GM12878 (cell line): ENCODE data around the gene PCED1B. TPM values are rescaled to one million over a fixed set of nuclear protein-coding genes. Genes with fewer than 3 reads are reported as not detected.

Experiments
- ATAC-seq: fragments of 200-7000 bp; cut with Tn5 transposase; 3 replicates; pipeline ENCODE4 v1.9.1; 2020; ENCODE audit warnings: mild to moderate bottlenecking, moderate library complexity
- BruUV-seq: library from RNA; stranded (reverse); fragments of 400-500 nt; replicated peaks from 2 replicates; lab custom pipeline; 2021; lab: Mats Ljungman, UMichigan
- CTCF ChIA-PET: fragments of 300-600 bp; sonication (Branson Sonifier 250); formaldehyde crosslinking; extraction: SDS; loops from one replicate; lab custom pipeline; 2021; ENCODE audit warnings: inconsistent platforms; lab: Yijun Ruan, JAX
- POLR2A ChIA-PET: fragments of 350-600 bp; formaldehyde crosslinking; extraction: SDS; loops from one replicate; lab custom pipeline; 2021; ENCODE audit warnings: inconsistent platforms; lab: Charles Lee
- RAD21 ChIA-PET: fragments of 300-600 bp; sonication (Branson Sonifier 250); formaldehyde crosslinking; loops from one replicate; lab custom pipeline; 2023; ENCODE audit warnings: antibody characterized with exemption; ENCODE audit not compliant: unreplicated experiment; lab: Charles Lee
- SMC1A ChIA-PET: fragments of 300-600 bp; sonication (Branson Sonifier 250); formaldehyde crosslinking; loops from one replicate; lab custom pipeline; 2023; ENCODE audit not compliant: unreplicated experiment, uncharacterized antibody; lab: Charles Lee
- DNase-seq: peaks from one replicate; pipeline ENCODE4 v3.0.0-alpha.2; 2011; ENCODE audit warnings: low read depth, low spot score
- FAIRE-seq: peaks from 3 replicates; lab custom pipeline; 2011; peaks lifted over from hg19 to GRCh38; lab: Jason Lieb, UNC
- H2AFZ ChIP-seq: 2 replicates; pipeline ENCODE4 v1.6.0; 2011; ENCODE audit warnings: low read depth, low read length, control low read depth; ENCODE audit not compliant: control insufficient read depth
- H3K27ac ChIP-seq: 2 replicates; pipeline ENCODE4 v1.5.1; 2011; ENCODE audit warnings: control low read depth; ENCODE audit not compliant: control insufficient read depth, insufficient read depth
- H3K27me3 ChIP-seq, 2 experiments: replicated peaks in 1 of 2; 2 replicates each; pipeline versions ENCODE4 v1.6.0 to v1.6.1; 2011; ENCODE audit warnings: low read length in 1 of 2; ENCODE audit not compliant: control insufficient read depth in 2 of 2, insufficient read depth in 2 of 2
- H3K36me3 ChIP-seq, 2 experiments: 2 replicates each; pipeline ENCODE4 v1.5.1; 2011; ENCODE audit warnings: low read length in 1 of 2; ENCODE audit not compliant: control insufficient read depth in 2 of 2, insufficient read depth in 2 of 2
- H3K4me1 ChIP-seq: 2 replicates; pipeline ENCODE4 v1.6.1; 2011; ENCODE audit warnings: mild to moderate bottlenecking, low read length, moderate library complexity, mixed read lengths; ENCODE audit not compliant: control insufficient read depth, insufficient read depth
- H3K4me2 ChIP-seq: 2 replicates; pipeline ENCODE4 v1.6.0; 2011; ENCODE audit warnings: control low read depth; ENCODE audit not compliant: control insufficient read depth, insufficient read depth
- H3K4me3 ChIP-seq: fragments of 200-600 bp; sonication (generic); 2 replicates; pipeline ENCODE4 v1.5.1; 2016
- H3K79me2 ChIP-seq: 2 replicates; pipeline ENCODE4 v1.6.0; 2011; ENCODE audit warnings: low read length; ENCODE audit not compliant: control insufficient read depth, insufficient read depth
- H3K9ac ChIP-seq: 2 replicates; pipeline ENCODE4 v1.8.0; 2011; ENCODE audit warnings: low read length, control low read depth, mixed read lengths; ENCODE audit not compliant: control insufficient read depth, insufficient read depth
- H3K9me3 ChIP-seq: replicated peaks from 3 replicates; pipeline ENCODE4 v1.5.1; 2011; ENCODE audit warnings: mild to moderate bottlenecking, low read length; ENCODE audit not compliant: control insufficient read depth, insufficient read depth
- H4K20me1 ChIP-seq: 2 replicates; pipeline ENCODE4 v1.6.0; 2011; ENCODE audit not compliant: control insufficient read depth, insufficient read depth
- BMI1 ChIP-seq: fragments of 450-650 bp; IDR thresholded peaks from 2 replicates; pipeline ENCODE4 v1.6.1; 2016; ENCODE audit warnings: mild to moderate bottlenecking, moderate library complexity, borderline replicate concordance
- KDM1A ChIP-seq: fragments of 200-600 bp; sonication (generic); IDR thresholded peaks from 2 replicates; pipeline ENCODE4 v1.6.1; 2016; ENCODE audit warnings: borderline replicate concordance
- MEF2B ChIP-seq: fragments of 450-650 bp; IDR thresholded peaks from 2 replicates; pipeline ENCODE4 v1.6.1; 2018; ENCODE audit warnings: mild to moderate bottlenecking, moderate library complexity; ENCODE audit not compliant: partially characterized antibody, poor library complexity, severe bottlenecking
- NRF1 ChIP-seq: conservative IDR thresholded peaks from 2 replicates; pipeline ENCODE4 v1.6.1; 2011; ENCODE audit warnings: mild to moderate bottlenecking, low read depth, low read length, improper control_type of control experiment
- PML ChIP-seq: IDR thresholded peaks from 2 replicates; pipeline ENCODE4 v1.6.1; 2012; ENCODE audit warnings: low read length, inconsistent platforms
- RBBP5 ChIP-seq: fragments of 200-600 bp; sonication (generic); conservative IDR thresholded peaks from 2 replicates; pipeline ENCODE4 v1.6.1; 2016
- WRNIP1 ChIP-seq: IDR thresholded peaks from 2 replicates; pipeline ENCODE4 v1.6.1; 2011; ENCODE audit warnings: low read depth, low read length, improper control_type of control experiment, borderline replicate concordance
- ZNF274 ChIP-seq: IDR thresholded peaks from one replicate; pipeline ENCODE4 v1.8.0; 2011; ENCODE audit not compliant: insufficient read length, insufficient read depth
- WGBS: methylation state at CpG from one replicate; pipeline ENCODE4 v1.1.6; 2016; ENCODE audit warnings: low lambda C conversion rate; ENCODE audit not compliant: insufficient replicate concordance, insufficient coverage; ENCODE audit errors: missing lambda C conversion rate; 5-methylcytosine and 5-hydroxymethylcytosine counted together
- in situ Hi-C: fragments of 300-500 bp; cut with MboI; formaldehyde crosslinking; loops from 9 replicates; pipeline ENCODE4 v1.14.3; 2018; ENCODE audit warnings: mixed read lengths
- intact Hi-C: fragments of 100-400 bp; cut with micrococcal nuclease; formaldehyde crosslinking; loops from one replicate; pipeline ENCODE4 v1.14.2; 2022; ENCODE audit not compliant: unreplicated experiment
- polyA plus RNA-seq, 11 experiments: library from polyadenylated mRNA; depleted of rRNA in 4 of 11; unstranded in 6 of 11; stranded (reverse) in 5 of 11; fragments of >200 nt; fragmentation: Nextera tagmentation in 4 of 11; fragmentation: Illumina TruSeq in 1 of 11; extraction: Ambion mirVana in 4 of 11; extraction: Trizol in 1 of 11; gene quantifications; 1 replicate in 1 of 11; 2 replicates in 10 of 11; pipeline versions ENCODE4 v1.2.1 to v1.2.3, GENCODE V29; 2011 to 2016; ENCODE audit warnings: inconsistent platforms in 2 of 11, missing spikeins in 2 of 11, low read depth in 1 of 11
- total RNA-seq, 4 experiments: library from RNA; depleted of rRNA in 3 of 4; stranded (reverse); fragments of >200 nt in 3 of 4; fragmentation: Illumina TruSeq in 1 of 4; extraction: Trizol in 1 of 4; gene quantifications; 2 replicates each; pipeline versions ENCODE4 v1.2.1 to v1.2.3, GENCODE V29; 2013 to 2021
- TF ChIP-seq, protein P1 (sequence below): fragments of 450-650 bp; IDR thresholded peaks from 2 replicates; pipeline ENCODE4 v1.6.1; 2017; ENCODE audit warnings: borderline replicate concordance
- TF ChIP-seq, protein P2 (sequence below): IDR thresholded peaks from 2 replicates; pipeline ENCODE4 v1.6.1; 2012; ENCODE audit warnings: low read depth, low read length, improper control_type of control experiment

Gene PCED1B
- total and polyA plus RNA-seq, 10 of the 15 experiments (the other 5 are each of a cell fraction or from before 2014, with no cell fraction given) = 0.80 to 8.8 (median 3.0) TPM

DNA sequence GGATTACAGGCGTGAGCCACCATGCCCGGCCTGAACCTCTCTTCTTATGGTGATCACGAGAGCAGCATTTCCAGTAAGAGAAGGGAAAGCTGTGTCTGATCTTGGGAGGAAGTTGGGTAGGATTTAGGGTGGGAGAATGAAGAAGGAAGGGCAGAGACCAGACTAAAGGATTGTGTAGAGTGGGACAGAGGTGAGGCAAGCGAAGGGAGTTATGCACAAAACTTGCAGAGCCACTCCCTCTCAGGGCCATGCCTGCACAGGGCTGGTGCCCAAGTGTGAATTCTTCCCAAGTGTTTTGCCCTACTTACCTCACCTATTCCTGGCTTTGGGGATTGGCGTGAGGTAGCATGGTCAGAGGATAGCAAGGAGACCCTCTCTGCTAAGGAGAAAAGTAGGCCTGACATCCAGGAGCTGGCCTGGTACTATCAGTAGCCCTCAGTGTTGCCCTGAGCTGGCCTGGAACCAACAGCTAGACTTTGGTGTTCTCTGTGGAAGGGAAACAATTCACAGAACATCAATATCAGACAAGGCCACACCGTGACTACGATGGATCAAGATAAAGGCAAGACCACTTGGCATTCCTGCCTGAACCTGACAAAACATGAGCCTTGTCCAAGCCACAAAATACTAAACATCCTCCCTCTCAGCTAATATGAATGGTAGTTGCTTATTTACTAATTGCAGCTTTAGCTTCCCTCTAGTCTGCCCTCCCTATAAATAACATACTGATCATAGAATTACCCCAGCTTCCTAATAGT, 201.3 kb downstream of the PCED1B start:
- DNase-seq = no peak
- in situ Hi-C loops (no loop called here), intact Hi-C loops (no loop called here)
- Histone ChIP-seq H3K36me3 (no peaks in the 10 kb centered on the region), H3K79me2 (no peaks in the 10 kb centered on the region), H4K20me1 (no peaks in the 10 kb centered on the region), H3K4me3 (no peak overlapping the region), H3K27ac (no peak overlapping the region), H3K9me3 (no peaks in the 10 kb centered on the region), H2AFZ (no peak overlapping the region), H3K4me2 (no peak overlapping the region), H3K4me1 (peaks cover 5% of the 10 kb centered on the region), H3K27me3 (no peaks in the 10 kb centered on the region), H3K9ac (no peak overlapping the region)
- 61% methylated on average over 7 of the region's 7 CpGs for WGBS
- no TSS peak for BruUV-seq
- CTCF ChIA-PET = no interaction called here
- RAD21 ChIA-PET = interaction anchor here (0.9 kb wide), 1 partner anchor 26 kb away, joined by 3 read pairs; no protein-coding TSS in a partner anchor
- SMC1A ChIA-PET = interaction anchor here (1.1 to 1.3 kb wide), 2 partner anchors 26 to 61 kb away, joined by 3 to 5 read pairs; no protein-coding TSS in a partner anchor
- TF ChIP-seq, protein P1, sequence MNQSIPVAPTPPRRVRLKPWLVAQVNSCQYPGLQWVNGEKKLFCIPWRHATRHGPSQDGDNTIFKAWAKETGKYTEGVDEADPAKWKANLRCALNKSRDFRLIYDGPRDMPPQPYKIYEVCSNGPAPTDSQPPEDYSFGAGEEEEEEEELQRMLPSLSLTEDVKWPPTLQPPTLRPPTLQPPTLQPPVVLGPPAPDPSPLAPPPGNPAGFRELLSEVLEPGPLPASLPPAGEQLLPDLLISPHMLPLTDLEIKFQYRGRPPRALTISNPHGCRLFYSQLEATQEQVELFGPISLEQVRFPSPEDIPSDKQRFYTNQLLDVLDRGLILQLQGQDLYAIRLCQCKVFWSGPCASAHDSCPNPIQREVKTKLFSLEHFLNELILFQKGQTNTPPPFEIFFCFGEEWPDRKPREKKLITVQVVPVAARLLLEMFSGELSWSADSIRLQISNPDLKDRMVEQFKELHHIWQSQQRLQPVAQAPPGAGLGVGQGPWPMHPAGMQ = no peak
- no peak for TF ChIP-seq RBBP5
- TF ChIP-seq PML = no peak
- TF ChIP-seq WRNIP1 = no peak
- TF ChIP-seq ZNF274 = no peak
- TF ChIP-seq NRF1 = no peak
- no peak for TF ChIP-seq MEF2B
- no peak for TF ChIP-seq KDM1A
- TF ChIP-seq, protein P2, sequence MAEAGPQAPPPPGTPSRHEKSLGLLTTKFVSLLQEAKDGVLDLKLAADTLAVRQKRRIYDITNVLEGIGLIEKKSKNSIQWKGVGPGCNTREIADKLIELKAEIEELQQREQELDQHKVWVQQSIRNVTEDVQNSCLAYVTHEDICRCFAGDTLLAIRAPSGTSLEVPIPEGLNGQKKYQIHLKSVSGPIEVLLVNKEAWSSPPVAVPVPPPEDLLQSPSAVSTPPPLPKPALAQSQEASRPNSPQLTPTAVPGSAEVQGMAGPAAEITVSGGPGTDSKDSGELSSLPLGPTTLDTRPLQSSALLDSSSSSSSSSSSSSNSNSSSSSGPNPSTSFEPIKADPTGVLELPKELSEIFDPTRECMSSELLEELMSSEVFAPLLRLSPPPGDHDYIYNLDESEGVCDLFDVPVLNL = no peak
- no peak for TF ChIP-seq BMI1
- no peak for ATAC-seq
- FAIRE-seq = no peak
- POLR2A ChIA-PET = interaction anchor here (0.6 kb wide), 1 partner anchor 61 kb away, joined by 4 read pairs; no protein-coding TSS in a partner anchor
